Muscle layer of duodenum (tissue), 2 donors: ENCODE measurements around the gene MAG.
"Not testable (repeated sequence)": the region's sequence is repeated elsewhere in the genome, so short reads cannot be mapped to it uniquely, and the experiment has no call there.

Experiments
- H3K27ac ChIP-seq: one replicate; pipeline ENCODE4 v1.7.0; 2013; ENCODE audit warnings: mild to moderate bottlenecking, low read length
- H3K27me3 ChIP-seq: one replicate; pipeline ENCODE4 v1.7.0; 2013; ENCODE audit warnings: low read depth, mild to moderate bottlenecking, control low read depth, low read length
- H3K36me3 ChIP-seq, 2 donors: one replicate each; pipeline ENCODE4 v1.7.0; 2013; ENCODE audit warnings: low read length in 2 of 2, control low read depth in 1 of 2, mild to moderate bottlenecking in 1 of 2; ENCODE audit not compliant: insufficient read depth in 2 of 2, control insufficient read depth in 1 of 2
- H3K4me1 ChIP-seq, 2 donors: one replicate each; pipeline ENCODE4 v1.7.0; 2013; ENCODE audit warnings: low read length in 2 of 2, mild to moderate bottlenecking in 2 of 2, control low read depth in 1 of 2, moderate library complexity in 1 of 2; ENCODE audit not compliant: insufficient read depth in 2 of 2, control insufficient read depth in 1 of 2
- H3K4me3 ChIP-seq, 2 donors: one replicate each; pipeline ENCODE4 v1.7.0; 2013; ENCODE audit warnings: low read length in 2 of 2, low read depth in 1 of 2, mild to moderate bottlenecking in 1 of 2
- H3K9me3 ChIP-seq, 2 donors: one replicate each; pipeline ENCODE4 v1.7.0; 2013; ENCODE audit warnings: low read length in 2 of 2, control low read depth in 1 of 2, mild to moderate bottlenecking in 1 of 2; ENCODE audit not compliant: control insufficient read depth in 1 of 2
- donor health status: healthy.

Gene MAG

GRCh38 chr19:35276706-35277281 lies 15.2 kb upstream of the MAG start:
- Histone ChIP-seq H3K36me3 (peaks cover 24 to 75% of the 10 kb centered on the region in 2 donors), H3K4me1 (no peaks in the 10 kb centered on the region), H3K4me3 (no peak overlapping the region), H3K27ac (no peak overlapping the region), H3K9me3 (no peaks in the 10 kb centered on the region), H3K27me3 (no peaks in the 10 kb centered on the region)

DNA sequence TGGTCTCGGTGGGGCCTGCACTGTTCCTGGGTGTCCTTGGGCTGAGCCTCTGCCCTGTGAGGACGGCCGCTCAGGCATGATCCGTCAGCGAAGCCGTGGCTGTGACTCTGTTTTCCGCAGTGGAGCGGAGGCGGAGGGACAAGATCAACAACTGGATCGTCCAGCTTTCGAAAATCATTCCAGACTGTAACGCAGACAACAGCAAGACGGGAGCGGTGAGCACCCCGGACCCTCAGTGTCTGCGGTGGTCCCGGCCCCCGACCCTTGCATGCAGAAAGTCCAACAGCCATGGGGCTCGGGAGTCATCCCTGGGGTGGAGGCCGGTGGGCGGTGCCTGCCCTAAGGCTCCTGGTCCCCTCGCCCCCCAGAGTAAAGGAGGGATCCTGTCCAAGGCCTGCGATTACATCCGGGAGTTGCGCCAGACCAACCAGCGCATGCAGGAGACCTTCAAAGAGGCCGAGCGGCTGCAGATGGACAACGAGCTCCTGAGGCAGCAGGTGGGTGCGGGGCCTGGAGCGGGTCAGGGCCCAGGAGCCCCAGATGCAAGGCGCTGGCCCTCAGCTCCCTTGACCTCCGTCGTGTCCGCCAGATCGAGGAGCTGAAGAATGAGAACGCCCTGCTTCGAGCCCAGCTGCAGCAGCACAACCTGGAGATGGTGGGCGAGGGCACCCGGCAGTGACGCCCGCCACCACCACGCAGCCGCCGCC lies 13.2 kb upstream of the MAG start:
- Histone ChIP-seq H3K27me3 (peaks cover 4% of the 10 kb centered on the region), H3K9me3 (no peaks in the 10 kb centered on the region), H3K36me3 (peaks cover 24 to 56% of the 10 kb centered on the region in 2 donors), H3K4me1 (no peaks in the 10 kb centered on the region), H3K27ac (no peak overlapping the region), H3K4me3 (no peak overlapping the region)

DNA sequence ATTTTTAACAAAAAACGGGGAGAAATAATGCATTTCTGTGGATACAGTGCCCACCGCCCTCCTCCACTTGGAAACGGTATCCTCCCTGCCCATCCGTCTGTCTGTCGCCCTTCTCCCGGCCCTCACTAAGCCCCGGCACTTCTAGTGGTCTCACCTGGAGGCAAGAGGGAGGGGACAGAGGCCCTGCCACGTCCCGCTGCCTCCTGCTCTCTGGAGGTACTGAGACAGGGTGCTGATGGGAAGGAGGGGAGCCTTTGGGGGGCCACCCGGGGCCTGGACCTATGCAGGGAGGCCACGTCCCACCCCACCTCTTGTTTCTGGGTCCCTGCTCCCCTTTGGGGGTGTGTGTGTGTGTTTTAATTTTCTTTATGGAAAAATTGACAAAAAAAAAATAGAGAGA lies 12.6 kb upstream of the MAG start:
- no peak overlapping the region for H3K27ac ChIP-seq
- H3K4me1 ChIP-seq: no peaks in the 10 kb centered on the region
- H3K9me3 ChIP-seq: no peaks in the 10 kb centered on the region
- peaks cover 19 to 50% of the 10 kb centered on the region in 2 donors for H3K36me3 ChIP-seq
- no peak overlapping the region for H3K4me3 ChIP-seq
- peaks cover 4% of the 10 kb centered on the region for H3K27me3 ChIP-seq

DNA sequence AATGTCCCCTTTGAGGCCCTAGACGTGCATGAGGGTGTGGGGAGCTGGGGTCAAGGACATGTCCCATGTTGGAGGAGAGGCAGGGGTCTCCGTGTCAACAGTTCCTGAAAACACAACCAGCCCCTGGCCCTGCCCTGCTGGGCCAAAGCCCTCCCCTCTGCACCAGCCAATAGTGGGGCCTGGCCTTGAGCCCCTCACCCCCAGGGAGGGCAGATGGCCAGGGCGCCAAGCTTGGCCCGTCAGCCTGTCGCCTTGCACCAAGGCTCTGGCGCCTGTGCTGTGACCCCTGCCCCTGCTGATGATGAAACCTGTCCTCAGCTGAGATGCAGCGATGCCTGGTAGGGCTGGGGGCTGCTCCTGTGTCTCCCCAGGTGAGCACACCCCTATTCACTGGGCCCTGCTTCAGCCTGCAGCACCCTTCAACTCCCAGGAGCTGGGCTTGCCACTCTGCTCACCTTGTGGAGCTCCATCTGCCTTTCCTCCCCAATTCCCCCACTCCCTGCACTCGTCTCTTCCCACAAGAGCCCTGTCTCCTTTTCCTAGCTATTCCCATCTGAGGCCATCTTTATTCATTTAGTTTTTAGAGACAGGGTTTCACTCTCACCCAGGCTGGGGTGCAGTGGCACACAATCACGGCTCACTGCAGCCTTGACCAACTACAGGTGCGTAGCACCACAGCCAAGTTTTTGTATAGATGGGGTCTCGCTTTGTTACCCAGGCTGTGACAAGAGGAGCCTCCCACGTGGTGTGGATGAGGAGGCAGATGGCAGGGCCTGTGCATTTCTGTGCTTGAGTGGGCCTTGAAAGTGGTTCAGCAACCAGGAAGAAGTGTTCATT lies 11.8 kb upstream of the MAG start:
- peaks cover 19 to 45% of the 10 kb centered on the region in 2 donors for H3K36me3 ChIP-seq
- peaks cover 4% of the 10 kb centered on the region for H3K27me3 ChIP-seq
- no peaks in the 10 kb centered on the region for H3K4me1 ChIP-seq
- H3K27ac ChIP-seq: no peak overlapping the region
- no peaks in the 10 kb centered on the region for H3K9me3 ChIP-seq
- no peak overlapping the region for H3K4me3 ChIP-seq

DNA sequence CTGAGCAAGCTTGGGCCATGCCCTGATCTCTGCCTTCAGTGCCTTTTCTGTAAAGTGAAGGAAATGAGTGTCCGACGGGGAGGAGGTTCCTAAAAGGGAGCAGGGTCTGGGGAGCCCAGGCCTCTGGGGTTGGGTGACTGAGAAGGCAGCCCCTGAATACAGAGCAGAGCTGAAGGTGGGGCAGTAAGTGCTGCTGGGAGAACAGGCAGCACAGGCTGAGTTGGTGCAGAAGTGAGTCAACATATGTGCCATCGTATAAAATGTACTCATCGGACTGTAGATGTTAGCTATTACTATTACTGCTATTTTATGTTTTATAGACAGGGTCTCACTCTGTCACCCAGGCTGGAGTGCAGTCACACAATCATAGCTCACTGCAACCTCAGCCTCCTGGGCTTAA lies 10.7 kb upstream of the MAG start:
- no peaks in the 10 kb centered on the region for H3K4me1 ChIP-seq
- no peak overlapping the region for H3K27ac ChIP-seq
- peaks cover 4% of the 10 kb centered on the region for H3K27me3 ChIP-seq

GRCh38 chr19:35284153-35285094 lies 7.5 kb upstream of the MAG start:
- H3K27me3 ChIP-seq: peaks cover 4% of the 10 kb centered on the region
- H3K36me3 ChIP-seq: peaks cover 0 to 5% of the 10 kb centered on the region in 2 donors
- no peaks in the 10 kb centered on the region for H3K4me1 ChIP-seq
- H3K9me3 ChIP-seq: no peaks in the 10 kb centered on the region
- H3K27ac ChIP-seq: no peak overlapping the region
- H3K4me3 ChIP-seq: no peak overlapping the region

More for the DNA sequence above, 10.7 kb upstream of the MAG start:
- Histone ChIP-seq H3K36me3 (peaks cover 13 to 36% of the 10 kb centered on the region in 2 donors), H3K9me3 (no peaks in the 10 kb centered on the region), H3K4me3 (no peak overlapping the region)

DNA sequence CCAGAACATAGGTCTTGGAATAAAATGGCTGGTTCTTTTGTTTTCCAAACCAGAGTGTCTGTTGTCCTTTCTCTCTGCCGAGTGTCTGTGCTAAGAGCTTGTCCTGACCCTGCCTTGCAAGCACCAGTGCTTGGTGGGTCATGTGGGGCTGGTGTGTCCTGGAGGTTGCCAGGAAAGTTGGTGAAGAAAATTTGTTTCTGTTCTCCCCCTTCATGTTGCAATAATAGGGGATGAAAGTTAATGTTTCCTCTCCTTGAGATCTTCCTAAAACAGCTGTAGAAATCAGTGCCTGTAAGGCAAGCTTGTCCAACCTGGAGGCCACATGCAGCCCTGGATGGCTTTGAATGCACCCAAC lies 6.9 kb upstream of the MAG start:
- Histone ChIP-seq H3K27ac (no peak overlapping the region), H3K4me3 (no peak overlapping the region), H3K27me3 (peaks cover 4% of the 10 kb centered on the region)

DNA sequence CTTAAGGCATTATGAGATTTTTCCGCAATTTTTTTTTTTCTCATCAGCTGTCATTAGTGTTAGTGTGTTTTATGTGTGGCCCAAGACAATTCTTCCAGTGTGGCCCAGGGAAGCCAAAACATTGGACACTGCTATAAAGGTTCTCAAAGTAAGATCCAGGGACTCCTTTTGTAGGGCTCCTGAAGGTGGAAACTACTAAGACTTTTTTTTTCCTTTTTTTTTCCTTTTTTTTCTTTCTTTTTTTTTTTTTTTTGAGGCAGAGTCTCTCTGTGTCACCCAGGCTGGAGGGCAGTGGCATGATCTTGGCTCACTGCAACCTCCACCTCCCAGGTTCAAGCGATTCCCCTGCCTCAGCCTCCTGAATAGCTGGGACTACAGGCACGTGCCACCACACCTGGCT lies 6.5 kb upstream of the MAG start:
- H3K4me1 ChIP-seq, H3K36me3 ChIP-seq: not testable (repeated sequence)

More for the DNA sequence above, 6.9 kb upstream of the MAG start:
- no peaks in the 10 kb centered on the region for H3K4me1 ChIP-seq
- peaks cover 0 to under 1% of the 10 kb centered on the region in 2 donors for H3K36me3 ChIP-seq
- no peaks in the 10 kb centered on the region for H3K9me3 ChIP-seq

DNA sequence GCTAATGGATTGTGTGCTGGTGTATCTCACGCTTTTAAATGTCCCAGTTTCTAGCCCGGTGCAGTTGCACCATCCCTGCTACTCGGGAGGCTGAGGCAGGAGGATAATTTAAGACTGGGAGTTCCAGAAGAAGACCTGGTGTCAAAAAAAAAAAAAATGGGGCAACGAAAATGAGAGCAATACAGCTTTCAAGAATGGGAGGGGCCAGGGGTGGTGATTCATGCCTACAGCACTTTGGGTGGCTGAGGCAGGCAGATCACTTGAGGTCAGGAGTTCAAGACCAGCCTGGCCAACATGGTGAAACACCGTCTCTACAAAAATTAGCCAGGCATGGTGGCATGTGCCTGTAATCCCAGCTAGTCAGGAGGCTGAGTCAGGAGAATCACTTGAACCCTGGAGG lies 5.9 kb upstream of the MAG start:
- not testable (repeated sequence) for H3K36me3 ChIP-seq, H3K4me1 ChIP-seq, H3K27me3 ChIP-seq, H3K4me3 ChIP-seq, H3K9me3 ChIP-seq, H3K27ac ChIP-seq

More for the DNA sequence above, 6.5 kb upstream of the MAG start:
- not testable (repeated sequence) for H3K27me3 ChIP-seq, H3K4me3 ChIP-seq, H3K9me3 ChIP-seq, H3K27ac ChIP-seq

GRCh38 chr19:35287713-35288112 lies 4.2 kb upstream of the MAG start:
- Histone ChIP-seq H3K4me1 (no peaks in the 10 kb centered on the region), H3K9me3 (no peaks in the 10 kb centered on the region), H3K36me3 (no peaks in the 10 kb centered on the region), H3K27ac (no peak overlapping the region), H3K4me3 (no peak overlapping the region), H3K27me3 (peaks cover 4% of the 10 kb centered on the region)

DNA sequence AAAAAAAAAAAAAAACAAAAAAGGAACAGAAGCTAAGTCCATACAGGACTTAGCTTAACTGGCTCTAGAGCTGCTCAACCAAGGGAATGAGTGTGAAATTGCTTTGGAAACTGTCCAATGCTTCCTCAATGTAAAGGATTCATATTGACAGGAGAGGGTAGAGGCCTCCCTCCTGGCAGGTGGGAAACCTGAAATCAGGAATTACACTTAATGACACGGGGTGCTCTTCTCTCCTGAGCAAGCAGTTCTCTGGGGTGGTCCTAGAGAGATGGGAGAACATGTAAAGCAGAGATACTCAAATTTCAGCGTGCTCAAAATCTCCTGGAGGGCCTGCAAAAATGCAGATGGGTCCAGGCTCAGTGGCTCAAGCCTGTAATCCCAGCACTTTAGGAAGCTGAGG lies 3.6 kb upstream of the MAG start:
- H3K36me3 ChIP-seq: no peaks in the 10 kb centered on the region
- no peak overlapping the region for H3K4me3 ChIP-seq
- no peaks in the 10 kb centered on the region for H3K9me3 ChIP-seq
- H3K27ac ChIP-seq: no peak overlapping the region
- H3K27me3 ChIP-seq: peaks cover 3% of the 10 kb centered on the region
- H3K4me1 ChIP-seq: no peaks in the 10 kb centered on the region
